Measurements from ENCODE around the gene CENPF.

Gene CENPF

DNA sequence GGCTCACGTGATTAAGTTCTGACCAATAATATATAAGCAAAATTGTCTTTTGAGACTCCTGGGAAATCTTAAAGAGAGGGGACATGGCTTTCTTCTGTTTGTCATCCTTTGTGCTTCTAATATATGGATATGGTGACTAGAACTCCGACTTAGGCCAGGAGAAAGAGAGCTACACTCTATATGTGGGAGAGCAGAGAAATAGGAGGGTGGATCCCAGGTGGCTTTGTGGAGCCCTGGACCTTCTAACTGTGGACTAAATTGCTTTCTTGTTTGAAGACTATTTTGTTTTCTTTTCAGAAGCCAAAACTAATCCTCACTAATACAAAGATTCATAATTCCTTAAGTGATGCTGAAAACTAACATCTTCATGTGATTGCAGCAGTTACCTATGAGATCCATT lies 75.0 kb downstream of the CENPF start:
- DNase-seq (ENCODE audit: low read depth), result no peak
- no peak overlapping the region for H3K4me3 ChIP-seq (ENCODE audit: low read length)
- TF ChIP-seq, protein P1, sequence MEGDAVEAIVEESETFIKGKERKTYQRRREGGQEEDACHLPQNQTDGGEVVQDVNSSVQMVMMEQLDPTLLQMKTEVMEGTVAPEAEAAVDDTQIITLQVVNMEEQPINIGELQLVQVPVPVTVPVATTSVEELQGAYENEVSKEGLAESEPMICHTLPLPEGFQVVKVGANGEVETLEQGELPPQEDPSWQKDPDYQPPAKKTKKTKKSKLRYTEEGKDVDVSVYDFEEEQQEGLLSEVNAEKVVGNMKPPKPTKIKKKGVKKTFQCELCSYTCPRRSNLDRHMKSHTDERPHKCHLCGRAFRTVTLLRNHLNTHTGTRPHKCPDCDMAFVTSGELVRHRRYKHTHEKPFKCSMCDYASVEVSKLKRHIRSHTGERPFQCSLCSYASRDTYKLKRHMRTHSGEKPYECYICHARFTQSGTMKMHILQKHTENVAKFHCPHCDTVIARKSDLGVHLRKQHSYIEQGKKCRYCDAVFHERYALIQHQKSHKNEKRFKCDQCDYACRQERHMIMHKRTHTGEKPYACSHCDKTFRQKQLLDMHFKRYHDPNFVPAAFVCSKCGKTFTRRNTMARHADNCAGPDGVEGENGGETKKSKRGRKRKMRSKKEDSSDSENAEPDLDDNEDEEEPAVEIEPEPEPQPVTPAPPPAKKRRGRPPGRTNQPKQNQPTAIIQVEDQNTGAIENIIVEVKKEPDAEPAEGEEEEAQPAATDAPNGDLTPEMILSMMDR (conservative IDR thresholded peaks at IDR 0.05; ENCODE audit: low read length), result no peak

DNA sequence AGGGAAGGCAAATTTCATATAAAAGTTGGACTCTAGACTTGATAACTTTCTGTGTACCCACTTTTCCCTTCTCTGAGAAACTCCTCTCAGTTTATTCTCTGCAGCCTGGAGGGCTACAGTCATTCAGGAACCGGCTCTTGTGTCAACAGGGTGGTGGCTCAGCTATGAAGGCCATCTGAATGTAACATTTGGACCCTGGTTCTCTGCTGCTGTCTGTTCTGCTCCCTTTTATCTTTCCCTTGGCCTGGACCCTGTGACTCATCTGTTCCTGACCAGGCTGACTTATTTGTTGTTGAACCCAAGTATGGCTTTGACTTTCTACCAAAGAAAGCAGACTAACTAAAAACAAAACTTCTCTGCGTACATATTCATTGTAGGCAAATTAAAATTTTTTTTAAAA lies 75.4 kb downstream of the CENPF start:
- H3K4me3 ChIP-seq (ENCODE audit: low read length), result no peak overlapping the region
- no peak for DNase-seq (ENCODE audit: low read depth)
- TF ChIP-seq, protein P1 (conservative IDR thresholded peaks at IDR 0.05; ENCODE audit: low read length), result no peak

DNA sequence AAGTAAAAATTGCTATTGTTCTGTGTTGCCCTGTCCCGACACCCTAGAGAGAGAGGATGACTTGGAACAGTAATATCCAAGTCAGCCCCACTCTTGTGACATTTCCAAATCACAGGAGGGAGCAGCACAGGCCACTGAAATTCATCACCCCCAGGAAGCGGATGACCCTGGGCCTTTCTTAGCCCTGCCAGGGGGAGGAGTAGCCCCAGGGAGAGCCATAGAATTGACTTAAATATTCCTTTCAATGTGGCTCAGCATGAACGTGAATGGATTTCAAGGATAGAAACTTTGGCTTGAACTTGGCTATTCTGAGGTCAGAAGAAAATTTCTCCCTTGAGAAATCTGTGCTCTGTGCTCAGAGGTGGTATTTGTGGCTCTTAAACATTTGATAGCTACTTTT lies 80.6 kb downstream of the CENPF start:
- TF ChIP-seq, protein P1 (conservative IDR thresholded peaks at IDR 0.05; ENCODE audit: low read length), result no peak
- no peak for DNase-seq (ENCODE audit: low read depth)
- H3K4me3 ChIP-seq (ENCODE audit: low read length), result no peak overlapping the region

DNA sequence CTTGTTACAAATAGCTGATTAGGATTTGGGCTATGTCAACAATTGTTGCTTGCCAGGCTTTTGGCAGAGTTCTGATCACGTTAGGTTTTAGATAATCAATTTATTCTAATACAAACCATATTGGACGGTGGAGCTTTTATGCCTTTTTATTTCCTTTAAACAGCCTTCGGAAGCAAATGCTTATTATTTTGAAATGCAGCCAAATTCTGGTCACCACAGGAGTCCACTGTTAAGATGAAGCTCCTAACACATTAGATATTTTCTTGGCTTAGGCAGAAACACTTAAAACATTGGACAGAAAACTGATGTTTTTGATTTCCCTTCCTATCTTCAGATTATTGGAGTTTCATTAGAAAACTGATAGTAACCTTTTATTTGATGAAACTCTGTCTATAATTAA lies 82.9 kb downstream of the CENPF start:
- TF ChIP-seq, protein P1 (conservative IDR thresholded peaks at IDR 0.05; ENCODE audit: low read length), result no peak
- no peak overlapping the region for H3K4me3 ChIP-seq (ENCODE audit: low read length)
- peak; percentile 15 for DNase-seq (ENCODE audit: low read depth)

DNA sequence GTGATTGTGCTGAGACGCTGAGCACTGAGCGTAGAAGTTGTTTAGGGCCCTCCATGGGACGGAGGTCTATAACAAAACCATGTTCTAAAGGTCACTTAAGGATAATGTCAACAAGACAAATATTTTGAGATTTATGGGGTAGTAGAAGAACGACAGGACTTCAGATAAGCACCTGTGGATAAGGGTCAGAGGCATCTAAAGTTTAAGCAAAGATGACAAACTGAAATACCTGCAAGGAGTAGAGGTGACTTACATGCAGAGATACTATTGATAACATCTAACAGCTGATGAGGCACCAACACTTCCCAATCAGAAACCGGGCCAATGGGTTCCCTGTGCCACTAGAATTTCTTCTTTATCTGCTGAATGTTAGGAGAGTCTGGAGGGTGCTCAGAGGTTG lies 83.5 kb downstream of the CENPF start:
- TF ChIP-seq, protein P1 (conservative IDR thresholded peaks at IDR 0.05; ENCODE audit: low read length), result no peak
- H3K4me3 ChIP-seq (ENCODE audit: low read length), result no peak overlapping the region
- no peak for DNase-seq (ENCODE audit: low read depth)

DNA sequence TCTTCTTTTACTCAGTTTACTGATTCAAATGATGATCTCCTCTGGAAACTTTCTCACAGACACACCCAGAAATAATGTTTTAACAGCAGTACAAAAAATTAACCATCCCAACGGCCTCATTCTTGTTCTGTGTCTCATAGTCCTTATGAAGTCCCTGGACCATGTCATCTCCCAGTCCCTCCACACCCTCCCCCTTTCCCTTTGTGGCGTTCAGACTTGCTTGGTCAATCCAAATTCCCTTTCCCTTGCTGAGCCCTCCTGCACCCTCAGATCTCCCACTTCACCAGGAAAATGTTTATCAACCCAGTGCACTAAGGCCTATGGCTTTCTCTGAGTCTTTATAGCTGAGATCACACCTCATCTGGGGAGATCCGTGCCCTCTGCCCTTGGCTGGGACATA lies 85.9 kb downstream of the CENPF start:
- TF ChIP-seq, protein P1 (conservative IDR thresholded peaks at IDR 0.05; ENCODE audit: low read length), result no peak
- no peak for DNase-seq (ENCODE audit: low read depth)
- H3K4me3 ChIP-seq (ENCODE audit: low read length), result no peak overlapping the region

DNA sequence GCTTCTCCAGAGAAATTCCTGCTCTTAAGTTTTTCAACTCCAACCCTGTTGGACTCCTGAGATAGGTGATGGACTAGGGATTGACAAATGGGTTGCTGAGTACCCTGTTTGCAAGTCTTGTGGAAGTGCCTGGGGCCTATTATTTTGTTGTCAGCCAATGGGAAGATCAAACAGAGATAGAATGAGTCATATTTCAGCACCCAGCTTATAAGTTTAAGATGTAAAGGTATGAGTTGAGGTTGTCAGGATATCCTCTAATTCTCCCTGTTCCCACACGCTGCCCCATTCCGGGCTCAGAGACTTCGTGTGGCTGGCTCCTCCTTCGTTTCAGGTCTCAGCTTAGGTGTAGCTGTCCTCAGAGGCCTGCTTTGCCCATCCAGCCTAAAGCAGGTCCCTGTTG lies 91.8 kb downstream of the CENPF start:
- TF ChIP-seq, protein P1 (conservative IDR thresholded peaks at IDR 0.05; ENCODE audit: low read length), result no peak
- H3K4me3 ChIP-seq (ENCODE audit: low read length), result no peak overlapping the region
- no peak for DNase-seq (ENCODE audit: low read depth)
